ENCODE results near the gene HS6ST3. TPM values are rescaled to one million over a fixed set of nuclear protein-coding genes. Genes with fewer than 3 reads are reported as not detected.

Gene HS6ST3
- total RNA-seq, 1 donor, result not detected

GRCh38 chr13:96214824-96215445 lies 125.0 kb downstream of the HS6ST3 start:
- no peak for DNase-seq (ENCODE audit: low read depth)
- no peak for TF ChIP-seq CTCF (IDR thresholded peaks at IDR 0.05; ENCODE audit: insufficient read depth, low read depth, low read length)

GRCh38 chr13:96216543-96216942 lies 126.6 kb downstream of the HS6ST3 start:
- no peak for DNase-seq (ENCODE audit: low read depth)
- no peak overlapping the region for H3K4me3 ChIP-seq (ENCODE audit: low read depth, low read length)
- TF ChIP-seq CTCF (IDR thresholded peaks at IDR 0.05; ENCODE audit: insufficient read depth, low read depth, low read length), result no peak

More at GRCh38 chr13:96214824-96215445, 125.0 kb downstream of the HS6ST3 start:
- no peak overlapping the region for H3K4me3 ChIP-seq (ENCODE audit: low read depth, low read length)

GRCh38 chr13:96218475-96218874 lies 128.6 kb downstream of the HS6ST3 start:
- H3K4me3 ChIP-seq (ENCODE audit: low read depth, low read length), result no peak overlapping the region
- DNase-seq (ENCODE audit: low read depth), result no peak
- no peak for TF ChIP-seq CTCF (IDR thresholded peaks at IDR 0.05; ENCODE audit: insufficient read depth, low read depth, low read length)

GRCh38 chr13:96221471-96221870 lies 131.6 kb downstream of the HS6ST3 start:
- no peak for DNase-seq (ENCODE audit: low read depth)
- no peak for TF ChIP-seq CTCF (IDR thresholded peaks at IDR 0.05; ENCODE audit: insufficient read depth, low read depth, low read length)
- no peak overlapping the region for H3K4me3 ChIP-seq (ENCODE audit: low read depth, low read length)

- DNase-seq (ENCODE audit: low read depth), result no peak
- no peak overlapping the region for H3K4me3 ChIP-seq (ENCODE audit: low read depth, low read length)
- TF ChIP-seq CTCF (IDR thresholded peaks at IDR 0.05; ENCODE audit: insufficient read depth, low read depth, low read length), result no peak
Observed at GRCh38 chr13:96223231-96223630, 133.3 kb downstream of the HS6ST3 start.

GRCh38 chr13:96229356-96229755 lies 139.4 kb downstream of the HS6ST3 start:
- no peak overlapping the region for H3K4me3 ChIP-seq (ENCODE audit: low read depth, low read length)
- peak; percentile 2 for DNase-seq (ENCODE audit: low read depth)
- peak; percentile 18 for TF ChIP-seq CTCF (IDR thresholded peaks at IDR 0.05; ENCODE audit: insufficient read depth, low read depth, low read length)

- TF ChIP-seq CTCF (IDR thresholded peaks at IDR 0.05; ENCODE audit: insufficient read depth, low read depth, low read length), result no peak
Observed at GRCh38 chr13:96238241-96238640, 148.3 kb downstream of the HS6ST3 start.

More at GRCh38 chr13:96238241-96238640, 148.3 kb downstream of the HS6ST3 start:
- H3K4me3 ChIP-seq (ENCODE audit: low read depth, low read length), result no peak overlapping the region
- no peak for DNase-seq (ENCODE audit: low read depth)
